Adrenal gland (tissue), 12 donors: ENCODE data around the gene DET1. TPM values are rescaled to one million over a fixed set of nuclear protein-coding genes. Genes with fewer than 3 reads are reported as not detected.
"Not testable (repeated sequence)": the region's sequence is repeated elsewhere in the genome, so short reads cannot be mapped to it uniquely, and the experiment has no call there.

ENCODE experiments used
- DNase-seq, 7 donors: peaks; one replicate each; pipeline ENCODE4 v3.0.0-alpha.2; 2019 to 2020
- H3K27ac ChIP-seq, 5 donors: fragments of 200-600 bp; sonication (generic) in 4 of 5; 1 replicate in 3 of 5; 2 replicates in 2 of 5; pipeline versions ENCODE4 v1.5.1 to v1.8.0; 2016 to 2020; ENCODE audit warnings: mild to moderate bottlenecking in 1 of 5
- H3K27me3 ChIP-seq: fragments of 200-600 bp; 2 replicates; pipeline ENCODE4 v1.8.0; 2021
- H3K36me3 ChIP-seq, 2 donors: fragments of 200-600 bp; replicated peaks in 1 of 2; 1 replicate in 1 of 2; 2 replicates in 1 of 2; pipeline versions ENCODE4 v1.5.1 to v1.8.0; 2018 to 2022
- H3K4me1 ChIP-seq, 2 donors: fragments of 200-600 bp; replicated peaks in 1 of 2; 1 replicate in 1 of 2; 2 replicates in 1 of 2; pipeline versions ENCODE4 v1.5.1 to v1.8.0; 2018 to 2021
- H3K4me3 ChIP-seq, 4 donors: fragments of 200-600 bp; sonication (generic) in 3 of 4; one replicate each; pipeline ENCODE4 v1.5.1; 2016 to 2018
- H3K9me3 ChIP-seq, 3 donors: fragments of 200-600 bp; sonication (generic) in 1 of 3; replicated peaks in 1 of 3; 1 replicate in 2 of 3; 2 replicates in 1 of 3; pipeline versions ENCODE4 v1.5.1 to v1.8.0; 2016 to 2021
- POLR2A ChIP-seq, 2 donors: fragments of 450-650 bp; IDR thresholded peaks; one replicate each; pipeline ENCODE4 v1.6.1; 2017; ENCODE audit warnings: antibody characterized with exemption in 2 of 2, mild to moderate bottlenecking in 2 of 2, moderate library complexity in 1 of 2
- WGBS, 4 donors: extraction: QIAGEN DNeasy Blood & Tissue Kit in 2 of 4; methylation state at CpG; one replicate each; pipeline versions ENCODE4 v1.1.5 to v1.1.7; 2013 to 2017; 5-methylcytosine and 5-hydroxymethylcytosine counted together
- intact Hi-C, 2 donors: fragments of 100-400 bp; cut with DNase I; formaldehyde crosslinking; loops; one replicate each; pipeline versions ENCODE4 v1.14.1 to v1.15.0; 2022 to 2023
- polyA plus RNA-seq, 3 donors: library from polyadenylated mRNA; stranded (reverse); fragments of 200-250 nt in 2 of 3; fragments of 350-450 nt in 1 of 3; fragmentation: Illumina TruSeq in 1 of 3; extraction: RNeasy Lipid Tissue Mini Kit (QIAGEN cat#74804) in 1 of 3; gene quantifications; one replicate each; pipeline ENCODE4 v1.2.3, GENCODE V29; 2013 to 2014
- total RNA-seq, 9 donors: library from RNA; depleted of rRNA in 4 of 9; stranded (reverse); fragments of >200 nt in 4 of 9; fragments of 120-200 nt in 1 of 9; fragmentation: NEBNext Ultra II Directional in 1 of 9; extraction: Animal tissue kit (Norgen Biotek cat#: 25700) in 1 of 9; gene quantifications; one replicate each; pipeline versions ENCODE4 v1.1.0 to v1.2.4, GENCODE V29; 2013 to 2023
- TF ChIP-seq, protein P1 (sequence below), 6 experiments: fragments of 450-650 bp in 4 of 6; fragments of 200-600 bp in 2 of 6; sonication (generic) in 1 of 6; IDR thresholded peaks; 1 replicate in 5 of 6; 2 replicates in 1 of 6; pipeline versions ENCODE4 v1.5.1 to v1.8.0; 2016 to 2021; ENCODE audit warnings: antibody characterized with exemption in 6 of 6, mild to moderate bottlenecking in 2 of 6, moderate library complexity in 1 of 6
- donor health status: healthy with polysubstance abuse.
- donor health status: Bipolar disorder and iron deficiency.
- donor health status: DM: yes; HTN: yes; CAD: no.
- donor health status: DM: no; HTN: no; CAD: no.
- donor health status: DM: no; HTN: no; CAD: no.
- donor health status: DM: yes; HTN: yes; CAD: no.

DET1 gene
- total and polyA plus RNA-seq, 12 donors, result 2.5 to 16.6 (median 9.7) TPM

DNA sequence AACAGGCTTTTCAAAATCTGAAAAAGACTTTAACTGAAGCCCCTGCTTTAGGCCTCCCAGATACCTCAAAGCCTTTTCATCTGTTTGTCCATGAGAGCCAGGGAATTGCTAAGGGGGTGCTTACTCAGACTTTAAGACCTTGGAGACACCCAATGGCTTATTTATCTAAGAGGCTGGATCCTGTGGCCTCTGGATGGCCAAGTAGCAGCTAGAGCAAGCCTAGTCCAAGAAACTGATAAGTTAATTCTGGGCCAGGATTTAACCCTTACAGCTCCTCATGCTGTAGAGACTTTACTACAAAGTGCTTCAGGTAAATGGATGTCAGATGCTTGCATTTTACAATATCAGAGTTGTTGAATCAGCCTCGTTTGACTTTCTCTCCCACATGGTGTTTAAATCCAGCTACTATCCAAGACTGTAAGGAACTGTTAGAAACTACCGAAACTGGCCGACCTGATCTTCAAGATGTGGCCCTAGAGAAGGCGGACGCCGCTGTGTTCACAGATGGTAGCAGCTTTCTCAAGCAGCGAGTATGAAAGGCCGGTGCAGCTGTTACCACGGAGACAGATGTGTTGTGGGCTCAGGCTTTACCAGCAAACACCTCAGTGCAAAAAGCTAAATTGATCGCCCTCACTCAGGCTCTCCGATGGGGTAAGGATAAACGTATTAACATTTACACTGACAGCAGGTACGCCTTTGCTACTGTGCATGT, 3.3 kb downstream of the DET1 start:
- H3K27me3 ChIP-seq, result no peaks in the 10 kb centered on the region
- DNase-seq, result no peak
- TF ChIP-seq, protein P1, sequence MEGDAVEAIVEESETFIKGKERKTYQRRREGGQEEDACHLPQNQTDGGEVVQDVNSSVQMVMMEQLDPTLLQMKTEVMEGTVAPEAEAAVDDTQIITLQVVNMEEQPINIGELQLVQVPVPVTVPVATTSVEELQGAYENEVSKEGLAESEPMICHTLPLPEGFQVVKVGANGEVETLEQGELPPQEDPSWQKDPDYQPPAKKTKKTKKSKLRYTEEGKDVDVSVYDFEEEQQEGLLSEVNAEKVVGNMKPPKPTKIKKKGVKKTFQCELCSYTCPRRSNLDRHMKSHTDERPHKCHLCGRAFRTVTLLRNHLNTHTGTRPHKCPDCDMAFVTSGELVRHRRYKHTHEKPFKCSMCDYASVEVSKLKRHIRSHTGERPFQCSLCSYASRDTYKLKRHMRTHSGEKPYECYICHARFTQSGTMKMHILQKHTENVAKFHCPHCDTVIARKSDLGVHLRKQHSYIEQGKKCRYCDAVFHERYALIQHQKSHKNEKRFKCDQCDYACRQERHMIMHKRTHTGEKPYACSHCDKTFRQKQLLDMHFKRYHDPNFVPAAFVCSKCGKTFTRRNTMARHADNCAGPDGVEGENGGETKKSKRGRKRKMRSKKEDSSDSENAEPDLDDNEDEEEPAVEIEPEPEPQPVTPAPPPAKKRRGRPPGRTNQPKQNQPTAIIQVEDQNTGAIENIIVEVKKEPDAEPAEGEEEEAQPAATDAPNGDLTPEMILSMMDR (IDR thresholded peaks at IDR 0.05), result no peak
- TF ChIP-seq POLR2A (IDR thresholded peaks at IDR 0.05), result no peak
- H3K4me3 ChIP-seq, result no peak overlapping the region
- peaks cover 6 to 18% of the 10 kb centered on the region in 2 donors for H3K4me1 ChIP-seq
- WGBS, 4 donors, result 87 to 92% (median 87%) methylated on average over 12 to 13 of the region's 13 CpGs
- no peak overlapping the region for H3K27ac ChIP-seq
- H3K36me3 ChIP-seq, result no peaks in the 10 kb centered on the region
- H3K9me3 ChIP-seq, result no peaks in the 10 kb centered on the region
- intact Hi-C loops, result no loop called here

DNA sequence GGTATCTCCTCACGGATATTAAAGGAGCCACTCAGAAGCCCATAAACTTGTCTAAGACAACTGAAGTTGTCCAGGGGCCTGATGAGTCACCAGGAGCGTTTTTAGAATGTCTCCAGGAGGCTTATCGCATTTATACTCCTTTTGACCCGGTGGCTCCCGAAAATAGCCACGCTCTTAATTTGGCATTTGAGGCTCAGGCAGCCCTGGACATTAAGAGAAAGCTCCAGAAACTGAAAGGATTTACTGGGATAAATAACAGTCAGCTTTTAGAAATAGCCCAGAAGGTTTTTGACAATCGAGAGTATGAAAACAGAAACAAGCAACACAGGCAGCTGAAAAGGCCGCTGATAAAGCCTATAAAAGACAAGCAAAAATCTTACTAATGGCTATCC, 4.1 kb downstream of the DET1 start:
- no peaks in the 10 kb centered on the region for H3K27me3 ChIP-seq
- H3K27ac ChIP-seq, result no peak overlapping the region
- no peak overlapping the region for H3K4me3 ChIP-seq
- H3K9me3 ChIP-seq, result no peaks in the 10 kb centered on the region
- H3K4me1 ChIP-seq, result peaks cover 6 to 18% of the 10 kb centered on the region in 2 donors
- no peak for DNase-seq
- TF ChIP-seq, protein P1 (IDR thresholded peaks at IDR 0.05), result no peak
- no peak for TF ChIP-seq POLR2A (IDR thresholded peaks at IDR 0.05)
- intact Hi-C loops, result no loop called here
- WGBS, 4 donors, result 78 to 90% (median 83%) methylated on average over 8 of the region's 8 CpGs
- no peaks in the 10 kb centered on the region for H3K36me3 ChIP-seq

DNA sequence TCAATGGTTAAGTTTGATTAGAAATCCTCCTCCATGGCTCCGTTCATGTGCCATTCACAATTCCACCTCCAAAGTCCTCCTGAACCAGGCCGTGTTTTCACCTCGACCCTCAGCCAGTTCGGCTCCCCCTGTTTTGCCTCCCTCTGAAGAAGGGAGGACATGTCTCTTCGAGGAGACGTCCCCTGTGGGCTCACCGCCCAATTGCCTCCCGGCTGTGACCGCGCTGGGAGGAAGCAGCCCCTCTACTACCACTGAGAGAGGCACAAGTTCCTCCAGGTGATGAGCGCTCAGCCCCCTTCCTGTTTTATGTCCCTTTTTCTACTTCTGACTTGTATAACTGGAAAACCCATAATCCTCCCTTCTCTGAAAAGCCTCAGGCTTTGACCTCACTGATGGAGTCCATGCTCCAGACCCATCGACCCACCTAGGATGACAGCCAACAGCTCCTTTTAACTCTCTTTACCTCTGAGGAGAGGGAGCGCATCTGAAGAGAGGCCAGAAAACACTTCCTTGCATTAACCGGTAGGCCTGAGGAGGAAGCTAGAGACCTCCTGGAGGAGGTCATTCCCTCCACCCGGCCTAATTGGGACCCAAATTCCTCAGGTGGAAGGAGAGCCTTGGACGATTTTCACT, 4.7 kb downstream of the DET1 start:
- no peaks in the 10 kb centered on the region for H3K27me3 ChIP-seq
- TF ChIP-seq, protein P1 (IDR thresholded peaks at IDR 0.05), result no peak
- no peak for TF ChIP-seq POLR2A (IDR thresholded peaks at IDR 0.05)
- H3K4me3 ChIP-seq, result no peak overlapping the region
- H3K9me3 ChIP-seq, result no peaks in the 10 kb centered on the region
- H3K4me1 ChIP-seq, result peaks cover 3 to 18% of the 10 kb centered on the region in 2 donors
- no peaks in the 10 kb centered on the region for H3K36me3 ChIP-seq
- no peak overlapping the region for H3K27ac ChIP-seq
- intact Hi-C loops, result no loop called here
- DNase-seq, result no peak
- WGBS, 4 donors, result 92 to 95% (median 94%) methylated on average over 16 of the region's 16 CpGs

DNA sequence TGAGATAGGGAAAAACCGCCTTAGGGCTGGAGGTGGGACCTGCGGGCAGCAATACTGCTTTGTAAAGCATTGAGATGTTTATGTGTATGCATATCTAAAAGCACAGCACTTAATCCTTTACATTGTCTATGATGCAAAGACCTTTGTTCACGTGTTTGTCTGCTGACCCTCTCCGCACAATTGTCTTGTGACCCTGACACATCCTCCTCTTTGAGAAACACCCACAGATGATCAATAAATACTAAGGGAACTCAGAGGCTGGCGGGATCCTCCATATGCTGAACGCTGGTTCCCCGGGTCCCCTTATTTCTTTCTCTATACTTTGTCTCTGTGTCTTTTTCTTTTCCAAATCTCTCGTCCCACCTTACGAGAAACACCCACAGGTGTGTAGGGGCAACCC, 5.4 kb downstream of the DET1 start:
- H3K36me3 ChIP-seq, H3K4me3 ChIP-seq, H3K27me3 ChIP-seq, DNase-seq, H3K27ac ChIP-seq, intact Hi-C loops, H3K9me3 ChIP-seq: not testable (repeated sequence)
- WGBS, 4 donors, result 87 to 97% (median 94%) methylated on average over 4 to 7 of the region's 9 CpGs
- peaks cover 3 to 18% of the 10 kb centered on the region in 2 donors for H3K4me1 ChIP-seq

DNA sequence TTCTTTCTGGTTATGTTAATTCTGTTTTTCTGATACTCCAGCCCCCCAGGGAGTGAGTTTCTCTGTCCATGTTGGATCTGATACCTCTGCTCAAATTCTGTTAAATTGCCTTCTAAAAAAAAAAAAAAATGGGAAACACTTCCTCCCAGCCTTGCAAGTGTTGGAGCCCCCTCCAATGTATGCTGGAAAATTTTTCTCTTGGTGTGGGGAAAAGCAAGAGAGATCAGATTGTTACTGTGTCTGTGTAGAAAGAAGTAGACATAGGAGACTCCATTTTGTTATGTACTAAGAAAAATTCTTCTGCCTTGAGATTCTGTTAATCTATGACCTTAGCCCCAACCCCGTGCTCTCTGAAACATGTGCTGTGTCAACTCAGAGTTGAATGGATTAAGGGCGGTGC, 6.1 kb downstream of the DET1 start:
- peaks cover 3 to 18% of the 10 kb centered on the region in 2 donors for H3K4me1 ChIP-seq
- H3K27me3 ChIP-seq, H3K9me3 ChIP-seq, H3K4me3 ChIP-seq, H3K27ac ChIP-seq, H3K36me3 ChIP-seq, DNase-seq, intact Hi-C loops: not testable (repeated sequence)
- WGBS, 4 donors, result 70 to 86% (median 77%) methylated on average over 1 to 2 of the region's 2 CpGs; no CpG with 5 or more reads in 1 of the 4 donors
